ENCODE results near the gene RASGRF2.

GRCh38 chr5:81251922-81252321 is 291.8 kb downstream of the RASGRF2 start:
- TF ChIP-seq POLR2AphosphoS5 (IDR thresholded peaks at IDR 0.05; ENCODE audit: low read depth, low read length) (no peak), DPF2 (CRISPR knock-in tag; IDR thresholded peaks at IDR 0.05; ENCODE audit: borderline replicate concordance, low read depth) (no peak), RARA (CRISPR knock-in tag; IDR thresholded peaks at IDR 0.05) (no peak), PHF21A (CRISPR knock-in tag; IDR thresholded peaks at IDR 0.05) (no peak), CEBPB (IDR thresholded peaks at IDR 0.05; ENCODE audit: borderline replicate concordance, low read depth, low read length) (no peak), KMT2B (CRISPR knock-in tag; IDR thresholded peaks at IDR 0.05) (no peak), ZNF280B (CRISPR knock-in tag; IDR thresholded peaks at IDR 0.05; ENCODE audit: borderline replicate concordance) (no peak), TAF1 (CRISPR knock-in tag; IDR thresholded peaks at IDR 0.05) (no peak), ZBTB33 (CRISPR knock-in tag; IDR thresholded peaks at IDR 0.05) (no peak)

Data from HepG2 (cell line).